BJ (cell line): ENCODE measurements around the gene OPTC. TPM values are rescaled to one million over a fixed set of nuclear protein-coding genes. Genes with fewer than 3 reads are reported as not detected.
A peak's percentile ranks its signal among the peaks of the same experiment; 100 is the strongest.

Experiments used
- CTCF ChIA-PET: fragments of 350-600 bp; formaldehyde crosslinking; extraction: SDS; loops from one replicate; lab custom pipeline; 2021; ENCODE audit warnings: antibody characterized with exemption, inconsistent platforms; lab: Yijun Ruan, JAX
- POLR2A ChIA-PET: fragments of 300-600 bp; sonication (Branson Sonifier 250); formaldehyde crosslinking; extraction: SDS; loops from one replicate; lab custom pipeline; 2021; ENCODE audit warnings: antibody characterized with exemption; lab: Charles Lee
- DNase-seq: peaks from one replicate; pipeline ENCODE4 v3.0.0-alpha.2; 2011; ENCODE audit warnings: low read depth
- H3K27me3 ChIP-seq: 2 replicates; pipeline ENCODE4 v1.6.0; 2011; ENCODE audit warnings: low read length; ENCODE audit not compliant: control insufficient read depth, insufficient read depth
- H3K36me3 ChIP-seq: 2 replicates; pipeline ENCODE4 v1.5.1; 2011; ENCODE audit warnings: low read length; ENCODE audit not compliant: control insufficient read depth, insufficient read depth
- H3K4me3 ChIP-seq: 2 replicates; pipeline ENCODE4 v1.5.1; 2011; ENCODE audit warnings: low read depth, mild to moderate bottlenecking, control low read depth, low read length
- polyA plus RNA-seq: library from polyadenylated mRNA; depleted of rRNA; stranded (reverse); fragments of >200 nt; gene quantifications from 2 replicates; pipeline ENCODE4 v1.2.3, GENCODE V29; 2011
- TF ChIP-seq, protein P1 (sequence below): IDR thresholded peaks from 2 replicates; pipeline ENCODE4 v1.5.1; 2011; ENCODE audit warnings: low read depth, mild to moderate bottlenecking, control low read depth, inconsistent platforms, low read length, moderate library complexity; ENCODE audit not compliant: insufficient read depth

OPTC gene
- polyA plus RNA-seq, 1 experiment: not detected

DNA sequence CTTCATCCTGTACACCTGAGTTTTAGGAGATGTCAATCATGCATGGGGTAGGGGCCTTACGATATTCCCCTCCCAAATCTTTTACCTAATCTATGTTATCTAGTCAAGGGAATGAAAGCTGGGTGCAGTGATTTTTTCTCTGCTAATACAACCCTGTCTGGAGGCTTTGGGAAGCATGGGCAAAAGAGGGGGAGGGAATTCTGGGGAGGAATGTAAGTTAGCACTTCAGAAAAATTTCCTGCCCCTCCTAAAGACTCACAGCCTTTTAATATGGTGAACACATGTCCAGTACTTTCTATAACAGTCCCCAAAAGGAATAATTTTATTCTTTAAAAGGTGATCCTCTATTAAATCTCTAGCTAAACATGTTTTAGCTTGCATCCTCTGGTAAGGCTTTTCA is 44.0 kb upstream of the OPTC start:
- TF ChIP-seq, protein P1, sequence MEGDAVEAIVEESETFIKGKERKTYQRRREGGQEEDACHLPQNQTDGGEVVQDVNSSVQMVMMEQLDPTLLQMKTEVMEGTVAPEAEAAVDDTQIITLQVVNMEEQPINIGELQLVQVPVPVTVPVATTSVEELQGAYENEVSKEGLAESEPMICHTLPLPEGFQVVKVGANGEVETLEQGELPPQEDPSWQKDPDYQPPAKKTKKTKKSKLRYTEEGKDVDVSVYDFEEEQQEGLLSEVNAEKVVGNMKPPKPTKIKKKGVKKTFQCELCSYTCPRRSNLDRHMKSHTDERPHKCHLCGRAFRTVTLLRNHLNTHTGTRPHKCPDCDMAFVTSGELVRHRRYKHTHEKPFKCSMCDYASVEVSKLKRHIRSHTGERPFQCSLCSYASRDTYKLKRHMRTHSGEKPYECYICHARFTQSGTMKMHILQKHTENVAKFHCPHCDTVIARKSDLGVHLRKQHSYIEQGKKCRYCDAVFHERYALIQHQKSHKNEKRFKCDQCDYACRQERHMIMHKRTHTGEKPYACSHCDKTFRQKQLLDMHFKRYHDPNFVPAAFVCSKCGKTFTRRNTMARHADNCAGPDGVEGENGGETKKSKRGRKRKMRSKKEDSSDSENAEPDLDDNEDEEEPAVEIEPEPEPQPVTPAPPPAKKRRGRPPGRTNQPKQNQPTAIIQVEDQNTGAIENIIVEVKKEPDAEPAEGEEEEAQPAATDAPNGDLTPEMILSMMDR: no peak
- H3K27me3 ChIP-seq: no peaks in the 10 kb centered on the region
- no peak for DNase-seq

DNA sequence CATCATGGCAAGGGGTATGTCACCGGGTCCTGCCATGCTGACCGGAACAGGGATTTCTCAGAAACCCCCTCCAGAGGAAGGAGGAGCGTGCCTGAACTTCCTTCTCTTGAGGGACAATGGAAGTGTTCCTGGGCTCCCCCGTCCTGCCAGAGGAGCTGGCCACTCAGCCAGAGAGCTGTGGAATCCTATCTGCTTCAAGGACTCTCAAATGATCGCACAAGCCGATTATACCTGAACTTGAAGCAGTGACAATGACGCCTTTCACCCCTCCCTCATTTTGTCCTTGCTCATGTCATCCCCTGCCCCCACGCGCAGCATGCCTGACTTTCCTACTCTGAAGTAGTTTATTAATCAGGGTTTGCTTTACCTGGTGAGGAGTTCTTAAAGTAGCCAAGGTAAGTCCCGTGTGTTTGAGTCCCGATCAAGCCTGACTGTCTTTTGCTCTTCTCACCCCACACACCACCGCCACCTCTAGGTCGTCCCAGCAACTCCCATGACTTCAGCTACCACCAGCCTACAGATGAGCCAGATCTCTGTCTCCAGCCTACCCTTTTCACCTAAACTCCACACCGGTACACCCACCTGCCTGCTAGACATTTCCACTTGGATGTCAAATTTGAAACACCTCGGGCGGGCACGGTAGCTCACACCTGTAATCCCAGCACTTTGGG is 43.3 kb upstream of the OPTC start:
- no peak for DNase-seq
- TF ChIP-seq, protein P1: 0 out of 2 replicates have a peak, but pooled peaks have one; percentile 2
- no peaks in the 10 kb centered on the region for H3K27me3 ChIP-seq
- ChIA-PET CTCF (interaction anchor here (0.7 to 2.2 kb wide), 11 partner anchors 9 to 252 kb away, joined by 3 to 14 read pairs (median 3); no protein-coding TSS in a partner anchor), POLR2A (no interaction called here)
- H3K4me3 ChIP-seq: no peak overlapping the region
- H3K36me3 ChIP-seq: no peaks in the 10 kb centered on the region

More for the DNA sequence above, 44.0 kb upstream of the OPTC start:
- POLR2A ChIA-PET: interaction anchor here (0.6 kb wide), 1 partner anchor 9 kb away, joined by 3 read pairs; no protein-coding TSS in a partner anchor
- H3K4me3 ChIP-seq: no peak overlapping the region
- CTCF ChIA-PET: interaction anchor here (0.7 to 2.2 kb wide), 10 partner anchors 8 to 252 kb away, joined by 3 to 14 read pairs (median 3); no protein-coding TSS in a partner anchor
- H3K36me3 ChIP-seq: no peaks in the 10 kb centered on the region

DNA sequence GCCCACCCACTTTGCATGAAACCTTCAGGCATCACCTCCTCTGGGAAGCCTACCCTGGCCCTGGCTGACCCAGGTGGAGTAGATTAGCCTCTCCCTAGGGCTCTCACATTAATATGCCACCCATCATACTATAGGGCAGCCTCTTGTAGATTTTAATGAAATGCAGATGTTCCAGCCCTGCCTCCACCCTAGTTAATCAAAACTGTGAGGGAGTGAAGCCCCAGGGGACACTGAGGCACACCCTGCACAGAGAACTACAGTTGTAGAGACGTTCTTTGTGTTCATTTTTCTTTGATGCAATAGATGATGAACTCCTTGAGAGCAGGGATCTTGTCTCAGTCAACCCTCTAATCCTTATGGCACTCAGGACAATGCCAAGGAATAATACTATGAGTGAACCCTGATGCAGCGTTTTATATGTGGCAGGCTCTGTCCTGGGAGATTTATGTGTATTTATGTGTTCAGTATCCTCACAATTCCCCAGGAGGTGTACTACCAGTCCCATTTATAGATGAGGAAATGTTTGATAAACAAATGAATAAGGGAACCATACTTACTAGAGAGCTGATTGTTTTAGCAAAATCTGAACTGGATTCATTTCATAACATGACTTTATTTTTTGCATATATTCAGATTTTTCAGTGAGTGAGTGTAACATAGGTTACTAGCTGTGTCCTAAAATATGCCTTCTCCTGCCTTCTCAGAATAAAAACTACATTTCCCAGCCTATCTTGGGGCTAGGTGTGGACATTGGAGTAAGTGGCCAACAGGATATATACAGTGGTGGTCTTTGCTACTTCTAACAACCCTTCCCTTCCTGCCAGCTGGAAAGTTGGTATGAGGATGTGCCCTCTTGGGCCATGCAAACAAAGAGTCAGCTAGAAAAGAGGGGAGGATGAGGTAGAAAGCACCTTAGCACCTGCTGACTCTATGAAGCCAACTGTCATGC is 41.8 kb upstream of the OPTC start:
- TF ChIP-seq, protein P1: no peak
- DNase-seq: no peak
- Histone ChIP-seq H3K36me3 (no peaks in the 10 kb centered on the region), H3K4me3 (no peak overlapping the region), H3K27me3 (no peaks in the 10 kb centered on the region)
- ChIA-PET POLR2A (no interaction called here), CTCF (interaction anchor here (1.0 to 2.1 kb wide), 5 partner anchors 11 to 36 kb away, joined by 3 to 10 read pairs (median 8); no protein-coding TSS in a partner anchor)

DNA sequence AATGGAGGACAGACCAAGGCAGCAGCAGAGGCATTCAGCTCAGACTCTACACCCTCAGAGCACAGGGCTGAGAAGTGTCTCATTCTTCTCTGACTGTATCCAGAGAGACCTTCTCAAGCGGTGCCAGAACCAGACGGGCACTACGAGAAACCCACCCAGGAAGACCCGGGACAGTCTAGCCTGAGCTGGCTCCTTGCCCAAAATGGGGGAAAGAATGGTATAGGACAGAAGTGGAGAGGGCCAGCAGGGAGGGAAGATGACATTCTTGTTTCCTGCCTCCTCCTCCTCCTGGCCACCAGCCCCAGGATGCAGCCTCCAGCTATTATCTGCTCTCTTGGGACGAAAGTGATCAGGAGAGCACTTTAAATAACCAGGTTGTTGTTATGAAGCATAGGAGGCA is 40.9 kb upstream of the OPTC start:
- no peak for DNase-seq
- Histone ChIP-seq H3K36me3 (no peaks in the 10 kb centered on the region), H3K27me3 (no peaks in the 10 kb centered on the region), H3K4me3 (no peak overlapping the region)
- CTCF ChIA-PET: interaction anchor here (1.0 to 2.1 kb wide), 4 partner anchors 10 to 34 kb away, joined by 3 to 10 read pairs (median 6); no protein-coding TSS in a partner anchor
- POLR2A ChIA-PET: no interaction called here
- TF ChIP-seq, protein P1: no peak

DNA sequence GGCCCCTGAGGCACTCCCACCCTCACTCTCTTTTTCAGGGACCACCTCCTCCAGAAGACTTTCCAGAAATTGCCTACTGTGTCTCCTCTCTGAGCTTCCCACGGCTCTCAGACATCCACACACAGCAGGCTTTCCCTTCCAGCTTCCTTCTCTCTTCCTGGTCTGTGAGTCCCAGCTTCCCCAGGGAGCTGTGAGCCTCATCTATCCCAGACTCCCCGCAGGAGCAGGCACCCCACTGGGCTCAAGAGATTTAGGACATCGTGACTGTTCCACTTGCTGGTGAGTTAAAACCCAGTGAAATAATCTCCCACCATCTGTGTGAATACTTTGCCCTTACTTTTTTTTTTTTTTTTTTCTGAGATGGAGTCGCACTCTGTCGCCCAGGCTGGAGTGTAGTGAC is 40.3 kb upstream of the OPTC start:
- H3K27me3 ChIP-seq: no peaks in the 10 kb centered on the region
- H3K36me3 ChIP-seq: no peaks in the 10 kb centered on the region
- TF ChIP-seq, protein P1: no peak
- ChIA-PET POLR2A (no interaction called here), CTCF (interaction anchor here (0.7 to 2.1 kb wide), 7 partner anchors 10 to 186 kb away, joined by 3 to 10 read pairs (median 5); no protein-coding TSS in a partner anchor)
- DNase-seq: no peak
- H3K4me3 ChIP-seq: no peak overlapping the region
